Activated T-helper 1 cell treated with Interleukin-2 at 50 U/mL for 16 hours (primary cell): ENCODE results near the gene TNS3.

Source experiments
- DNase-seq: peaks from one replicate; pipeline ENCODE4 v3.0.0-alpha.2; 2020; ENCODE audit warnings: low read depth

The TNS3 gene

GRCh38 chr7:47303695-47304453, 278.0 kb downstream of the TNS3 start:
- DNase-seq: no peak

DNA sequence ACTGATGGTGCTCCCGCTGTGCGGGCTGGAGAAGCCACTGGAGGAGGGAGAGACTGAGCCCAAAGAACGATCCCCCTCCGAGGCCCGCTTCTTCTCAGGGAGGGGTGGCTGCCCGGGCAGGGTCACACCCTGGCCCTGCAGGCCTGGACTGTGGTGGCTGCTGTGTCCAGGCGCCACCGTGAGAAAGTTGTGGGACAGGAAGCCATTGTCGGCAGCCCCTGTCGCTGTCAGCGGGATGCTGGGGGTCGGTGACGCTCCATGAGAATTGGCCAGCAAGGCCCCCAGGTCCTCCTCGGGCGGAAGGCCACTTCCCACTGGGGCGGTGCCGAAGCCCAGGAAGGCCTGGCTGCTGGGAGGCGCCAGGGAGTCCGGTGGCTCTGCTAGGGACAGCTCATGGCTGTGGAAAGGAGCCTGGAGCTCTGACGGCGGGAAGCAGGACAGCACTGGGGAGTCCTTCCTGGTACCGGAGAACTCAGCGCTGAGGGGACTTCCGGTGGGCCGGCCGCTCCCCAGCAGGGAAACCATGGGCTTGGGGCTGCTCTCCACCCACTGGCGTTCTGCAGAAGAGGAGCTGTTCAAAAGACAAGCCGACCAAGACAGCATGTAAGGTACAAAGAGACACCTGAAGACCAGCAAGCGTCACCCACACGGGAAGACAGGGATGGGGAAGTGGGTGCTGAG, 278.8 kb downstream of the TNS3 start:
- no peak for DNase-seq

- no peak for DNase-seq
Measured at GRCh38 chr7:47302560-47302959, 279.4 kb downstream of the TNS3 start.

DNA sequence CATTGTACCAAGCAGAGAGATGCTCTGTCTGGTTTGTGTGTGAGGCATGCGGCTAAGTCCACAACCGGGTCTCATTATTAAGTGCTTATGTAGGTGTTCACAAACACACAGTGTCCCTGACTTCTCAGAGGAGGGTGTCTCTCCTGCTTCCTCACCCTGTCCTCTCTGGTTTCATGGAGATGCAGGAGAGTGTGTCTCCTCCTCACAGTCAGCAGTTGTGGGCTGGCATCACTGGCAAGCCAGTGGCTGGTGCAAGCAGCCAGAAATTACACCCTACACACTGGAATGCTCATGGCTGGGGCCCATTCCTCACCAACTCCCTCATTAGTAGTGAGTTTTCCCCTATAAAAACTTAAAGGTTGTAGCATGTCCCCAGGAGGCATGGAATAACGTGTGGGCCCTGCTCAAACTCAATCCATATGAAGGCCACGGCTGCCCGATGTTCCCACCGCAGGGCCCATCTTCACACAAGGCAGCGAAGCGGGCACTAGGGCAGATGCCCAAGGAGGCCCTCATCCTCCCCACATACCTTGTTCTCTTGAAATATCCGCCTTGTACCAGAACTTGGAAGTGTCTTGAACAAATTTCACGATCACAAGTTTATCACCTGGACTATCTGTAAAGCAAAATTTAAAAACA, 280.1 kb downstream of the TNS3 start:
- DNase-seq: no peak

DNA sequence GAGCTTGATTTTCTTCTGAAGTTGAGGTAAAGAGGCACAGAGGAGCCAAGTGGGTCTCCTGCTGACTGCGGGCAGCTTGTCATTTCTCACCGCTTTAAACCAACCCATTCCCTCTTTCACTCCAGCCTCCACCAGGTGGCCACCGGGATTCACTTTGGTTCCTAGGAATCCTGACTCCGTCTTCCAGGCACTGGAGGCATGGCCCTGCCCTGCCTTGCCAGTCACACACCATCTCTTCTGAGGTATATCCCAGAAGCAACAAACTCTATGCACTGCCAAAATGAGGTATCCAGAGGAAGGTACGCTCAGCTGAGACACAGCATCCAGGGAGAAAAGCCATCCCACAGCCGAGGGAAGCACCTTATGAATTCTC, 280.8 kb downstream of the TNS3 start:
- no peak for DNase-seq

- DNase-seq: no peak
Measured at GRCh38 chr7:47300472-47301104, 281.3 kb downstream of the TNS3 start.

DNA sequence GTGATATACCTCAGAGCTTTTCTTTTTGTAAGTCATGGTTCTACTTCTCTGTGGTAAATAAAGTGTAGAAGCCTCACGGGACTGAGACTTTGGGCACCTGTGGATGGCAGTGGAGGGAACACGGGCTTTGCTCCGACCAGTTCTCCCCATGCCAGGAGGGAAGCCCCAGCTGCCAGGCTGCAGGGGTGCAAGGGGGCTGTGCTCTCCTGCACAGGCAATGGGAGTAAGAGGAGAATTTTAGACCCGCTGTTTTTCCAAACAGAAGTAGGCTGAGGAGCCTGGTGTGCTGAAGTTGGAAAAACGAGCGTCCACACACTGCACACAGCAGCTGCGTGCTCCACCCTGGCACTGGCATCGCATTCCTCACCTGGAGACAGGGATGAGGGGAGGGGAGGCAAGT, 282.4 kb downstream of the TNS3 start:
- no peak for DNase-seq

GRCh38 chr7:47298636-47299035, 283.3 kb downstream of the TNS3 start:
- DNase-seq: no peak

DNA sequence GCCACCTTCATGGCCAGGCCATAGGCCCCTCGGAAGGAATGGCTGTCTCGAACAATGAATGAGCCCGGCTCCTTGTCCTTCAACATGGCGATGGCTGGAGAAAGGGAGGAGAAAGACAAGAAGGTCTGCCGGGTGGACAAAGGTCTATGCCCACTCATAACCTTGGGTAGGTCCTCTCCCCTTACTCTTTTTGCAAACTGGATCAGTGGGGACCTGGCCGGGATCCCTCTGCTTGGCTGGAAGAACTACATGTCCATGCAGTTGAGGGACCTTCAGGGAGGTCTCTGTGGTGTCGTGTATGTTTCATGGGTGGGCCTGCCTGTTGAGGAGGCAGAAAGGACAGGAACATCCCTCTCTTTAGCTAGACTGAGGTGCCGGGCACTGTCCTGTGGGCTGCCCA, 284.8 kb downstream of the TNS3 start:
- DNase-seq: no peak

DNA sequence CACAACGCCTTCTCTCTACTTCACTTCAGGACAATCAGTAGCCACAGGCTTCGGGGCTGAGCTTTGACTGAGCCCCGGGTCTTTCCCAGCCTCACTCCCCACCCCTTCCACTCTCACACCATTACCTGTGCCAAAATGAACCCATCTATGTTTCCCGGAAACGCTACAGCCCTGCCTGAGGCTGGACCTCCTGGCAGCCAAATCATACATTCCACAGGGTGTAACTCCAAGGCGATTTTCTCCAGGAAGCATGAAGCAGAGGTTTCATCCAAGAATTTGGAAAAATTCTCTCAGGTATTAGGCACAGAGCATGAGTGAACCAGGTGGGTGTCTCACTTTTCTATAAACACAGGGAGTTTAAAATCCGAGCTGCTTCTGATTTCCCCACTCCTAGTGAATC, 286.3 kb downstream of the TNS3 start:
- no peak for DNase-seq

GRCh38 chr7:47294556-47295222, 287.2 kb downstream of the TNS3 start:
- DNase-seq: no peak

DNA sequence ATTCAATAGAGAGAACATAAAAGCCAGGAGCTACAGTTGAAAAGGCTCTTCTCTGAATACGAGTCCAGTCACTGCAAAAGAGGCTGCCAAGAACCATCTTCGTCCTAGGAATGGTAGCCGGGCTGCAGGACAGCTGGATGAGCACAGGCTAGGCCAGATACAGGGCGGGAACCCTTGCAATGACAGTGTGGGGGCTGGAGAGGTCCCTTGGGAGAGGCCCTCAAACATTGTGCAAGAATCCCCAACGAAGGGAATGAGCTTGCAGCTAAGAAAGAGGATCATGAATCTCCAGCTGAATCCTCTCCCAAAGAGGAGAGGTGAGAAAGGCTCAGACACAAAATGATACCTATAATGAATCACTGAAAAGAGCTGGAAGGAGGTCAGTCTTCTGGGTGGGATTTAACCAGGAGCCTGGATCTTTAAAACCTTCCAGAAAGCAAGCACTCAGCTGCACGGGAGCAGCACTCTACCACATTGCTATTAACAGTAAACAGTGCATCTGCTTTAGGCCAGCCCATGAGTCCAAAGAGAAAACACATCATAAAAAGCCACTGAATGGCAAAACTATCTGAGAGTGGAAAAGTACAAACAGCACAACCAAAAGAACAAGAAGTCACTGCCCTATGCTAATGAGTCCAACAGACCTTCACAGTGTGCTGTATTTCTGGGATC, 287.9 kb downstream of the TNS3 start:
- DNase-seq: no peak

- no peak for DNase-seq
Measured at GRCh38 chr7:47292832-47293309, 289.0 kb downstream of the TNS3 start.

DNA sequence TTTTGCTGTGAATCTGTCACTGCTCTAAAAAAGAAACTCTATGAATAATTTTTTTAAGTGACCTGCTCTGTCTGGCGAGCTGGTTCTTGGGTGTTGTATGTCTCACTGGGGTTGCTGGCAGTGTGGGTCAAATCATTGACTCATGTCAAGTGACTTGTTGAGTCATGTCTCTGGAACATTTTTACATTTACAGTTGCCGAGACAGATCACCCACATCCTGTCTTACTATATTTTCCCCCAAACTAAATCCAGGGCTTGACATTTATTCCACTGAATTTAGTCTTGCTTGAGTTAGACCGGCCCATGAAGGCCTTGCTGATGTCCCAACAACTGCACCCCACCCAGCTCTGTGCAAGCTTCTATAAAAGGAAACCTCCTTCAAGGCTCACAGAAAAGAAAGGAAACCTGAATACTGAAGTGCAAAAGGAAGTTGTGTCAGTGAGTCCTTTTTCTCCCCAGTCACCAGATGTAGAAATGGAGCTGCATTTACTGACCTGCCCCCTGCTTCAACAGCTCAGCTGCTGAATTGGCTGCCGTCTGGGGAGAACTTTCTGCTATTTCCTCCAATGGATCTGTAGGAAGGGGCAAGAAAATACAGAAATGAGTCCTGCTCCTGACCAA, 290.3 kb downstream of the TNS3 start:
- DNase-seq: no peak

GRCh38 chr7:47290867-47291266, 291.0 kb downstream of the TNS3 start:
- DNase-seq: no peak

- no peak for DNase-seq
Measured at GRCh38 chr7:47290466-47290865, 291.4 kb downstream of the TNS3 start.

DNA sequence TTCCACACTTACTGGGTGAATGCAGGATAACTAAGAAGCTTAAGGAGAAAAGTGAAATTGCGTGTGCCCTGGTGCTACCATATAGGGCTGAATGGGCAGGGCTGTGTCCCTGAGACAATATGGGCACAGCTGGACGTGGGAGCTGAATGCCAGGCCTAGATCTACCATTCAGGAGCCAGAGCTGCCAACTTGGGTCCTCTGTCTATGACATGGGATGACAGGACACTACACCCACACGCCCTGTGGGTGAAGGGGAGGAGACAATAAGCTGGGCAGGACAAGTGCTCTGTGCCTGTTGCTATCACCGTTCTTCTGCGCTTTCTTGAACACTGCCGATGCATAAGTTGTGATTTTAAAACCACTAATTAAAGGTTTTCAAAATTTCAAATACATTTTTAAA, 293.9 kb downstream of the TNS3 start:
- DNase-seq: no peak

- DNase-seq: no peak
Measured at GRCh38 chr7:47285860-47286491, 295.9 kb downstream of the TNS3 start.

GRCh38 chr7:47284691-47285635, 296.9 kb downstream of the TNS3 start:
- no peak for DNase-seq
